Breast epithelium (tissue), 4 donors: Measurements from ENCODE around the gene MICA. TPM values are rescaled to one million over a fixed set of nuclear protein-coding genes. Genes with fewer than 3 reads are reported as not detected.

ENCODE experiments used
- DNase-seq, 2 donors: peaks; one replicate each; pipeline ENCODE4 v3.0.0-alpha.2; 2019; ENCODE audit warnings: low spot score in 2 of 2
- H3K27ac ChIP-seq, 2 donors: fragments of 200-600 bp; sonication (generic) in 1 of 2; one replicate each; pipeline ENCODE4 v1.5.1; 2016 to 2019; ENCODE audit warnings: mild to moderate bottlenecking in 1 of 2
- H3K27me3 ChIP-seq, 2 donors: fragments of 200-600 bp; sonication (generic) in 1 of 2; one replicate each; pipeline versions ENCODE4 v1.5.1 to v1.6.0; 2017 to 2019; ENCODE audit warnings: control low read depth in 1 of 2, mild to moderate bottlenecking in 1 of 2
- H3K36me3 ChIP-seq: fragments of 200-600 bp; one replicate; pipeline ENCODE4 v1.5.1; 2019
- H3K4me1 ChIP-seq, 2 donors: fragments of 200-600 bp; sonication (generic); one replicate each; pipeline ENCODE4 v1.5.1; 2016 to 2019; ENCODE audit warnings: control low read depth in 1 of 2
- H3K4me3 ChIP-seq, 3 donors: fragments of 200-600 bp; sonication (generic); 1 replicate in 2 of 3; 2 replicates in 1 of 3; pipeline ENCODE4 v1.5.1; 2016 to 2019; ENCODE audit warnings: mild to moderate bottlenecking in 3 of 3, moderate library complexity in 2 of 3
- H3K9me3 ChIP-seq, 2 donors: fragments of 200-600 bp; sonication (generic) in 1 of 2; one replicate each; pipeline ENCODE4 v1.5.1; 2016 to 2019; ENCODE audit warnings: control low read depth in 1 of 2
- POLR2A ChIP-seq: fragments of 450-650 bp; IDR thresholded peaks from one replicate; pipeline ENCODE4 v1.6.1; 2016; ENCODE audit warnings: antibody characterized with exemption, mild to moderate bottlenecking, moderate library complexity
- POLR2AphosphoS5 ChIP-seq, 3 donors: sonication (generic); formaldehyde crosslinking; IDR thresholded peaks; one replicate each; pipeline ENCODE4 v1.6.1; 2017; ENCODE audit warnings: antibody characterized with exemption in 3 of 3
- intact Hi-C: fragments of 100-400 bp; cut with DNase I; formaldehyde crosslinking; loops from one replicate; pipeline ENCODE4 v1.15.1; 2023; ENCODE audit warnings: low total_unique reads
- total RNA-seq, 3 donors: library from RNA; depleted of rRNA; stranded (reverse); fragments of >200 nt; gene quantifications; one replicate each; pipeline ENCODE4 v1.1.0, GENCODE V29; 2016
- TF ChIP-seq, protein P1 (sequence below), 3 donors: fragments of 450-650 bp; IDR thresholded peaks; one replicate each; pipeline ENCODE4 v1.5.1; 2016 to 2017; ENCODE audit warnings: antibody characterized with exemption in 3 of 3, mild to moderate bottlenecking in 3 of 3, moderate library complexity in 3 of 3

Gene MICA
- total RNA-seq, 3 donors from 2014 or later = 14.9 to 28.1 (median 23.6) TPM

- intact Hi-C loops = loop anchor here (10.0 kb wide), 1 partner anchor 254 kb away; the partner anchor contains the start of gene CDSN
- TF ChIP-seq POLR2AphosphoS5 (IDR thresholded peaks at IDR 0.05) (no peak), POLR2A (no peak)
- TF ChIP-seq, protein P1, sequence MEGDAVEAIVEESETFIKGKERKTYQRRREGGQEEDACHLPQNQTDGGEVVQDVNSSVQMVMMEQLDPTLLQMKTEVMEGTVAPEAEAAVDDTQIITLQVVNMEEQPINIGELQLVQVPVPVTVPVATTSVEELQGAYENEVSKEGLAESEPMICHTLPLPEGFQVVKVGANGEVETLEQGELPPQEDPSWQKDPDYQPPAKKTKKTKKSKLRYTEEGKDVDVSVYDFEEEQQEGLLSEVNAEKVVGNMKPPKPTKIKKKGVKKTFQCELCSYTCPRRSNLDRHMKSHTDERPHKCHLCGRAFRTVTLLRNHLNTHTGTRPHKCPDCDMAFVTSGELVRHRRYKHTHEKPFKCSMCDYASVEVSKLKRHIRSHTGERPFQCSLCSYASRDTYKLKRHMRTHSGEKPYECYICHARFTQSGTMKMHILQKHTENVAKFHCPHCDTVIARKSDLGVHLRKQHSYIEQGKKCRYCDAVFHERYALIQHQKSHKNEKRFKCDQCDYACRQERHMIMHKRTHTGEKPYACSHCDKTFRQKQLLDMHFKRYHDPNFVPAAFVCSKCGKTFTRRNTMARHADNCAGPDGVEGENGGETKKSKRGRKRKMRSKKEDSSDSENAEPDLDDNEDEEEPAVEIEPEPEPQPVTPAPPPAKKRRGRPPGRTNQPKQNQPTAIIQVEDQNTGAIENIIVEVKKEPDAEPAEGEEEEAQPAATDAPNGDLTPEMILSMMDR (IDR thresholded peaks at IDR 0.05) = no peak
- Histone ChIP-seq H3K27ac (no peak overlapping the region), H3K27me3 (no peaks in the 10 kb centered on the region), H3K4me3 (no peak overlapping the region), H3K36me3 (no peaks in the 10 kb centered on the region), H3K4me1 (no peaks in the 10 kb centered on the region), H3K9me3 (no peaks in the 10 kb centered on the region)
- no peak for DNase-seq
Observed at GRCh38 chr6:31378721-31379103, 24.7 kb upstream of the MICA start.

GRCh38 chr6:31379850-31380249 lies 23.5 kb upstream of the MICA start:
- Histone ChIP-seq H3K27me3 (no peaks in the 10 kb centered on the region), H3K4me3 (no peak overlapping the region), H3K36me3 (no peaks in the 10 kb centered on the region), H3K4me1 (no peaks in the 10 kb centered on the region), H3K27ac (no peak overlapping the region), H3K9me3 (no peaks in the 10 kb centered on the region)
- intact Hi-C loops = loop anchor here (10.0 kb wide), 1 partner anchor 255 kb away; the partner anchor contains the start of gene CDSN
- TF ChIP-seq, protein P1 (IDR thresholded peaks at IDR 0.05) = no peak
- TF ChIP-seq POLR2A (no peak), POLR2AphosphoS5 (IDR thresholded peaks at IDR 0.05) (no peak)
- DNase-seq = no peak

DNA sequence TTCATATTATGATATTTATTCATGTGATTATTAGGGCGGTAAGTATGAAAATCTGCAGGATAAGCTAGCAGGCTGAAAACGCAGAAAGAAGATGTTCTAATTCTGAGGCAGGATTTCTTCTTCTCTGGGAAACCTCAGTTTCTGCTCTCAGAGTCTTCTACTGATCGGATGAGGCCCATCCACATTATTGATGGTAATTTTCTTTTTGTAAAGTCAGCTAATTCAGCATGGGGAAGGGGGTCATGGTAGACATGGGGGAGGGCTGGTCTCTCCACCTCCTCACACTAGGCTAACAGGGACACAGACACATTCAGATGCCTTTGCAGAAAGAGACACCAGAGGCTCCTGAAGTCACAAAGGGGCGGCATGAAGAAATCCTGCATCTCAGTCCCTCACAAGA lies 21.7 kb upstream of the MICA start:
- Histone ChIP-seq H3K27ac (no peak overlapping the region), H3K4me3 (no peak overlapping the region), H3K4me1 (no peaks in the 10 kb centered on the region), H3K27me3 (no peaks in the 10 kb centered on the region), H3K9me3 (no peaks in the 10 kb centered on the region), H3K36me3 (no peaks in the 10 kb centered on the region)
- TF ChIP-seq POLR2AphosphoS5 (IDR thresholded peaks at IDR 0.05) (no peak), POLR2A (no peak)
- TF ChIP-seq, protein P1 (IDR thresholded peaks at IDR 0.05) = no peak
- DNase-seq = no peak
- intact Hi-C loops = no loop called here

DNA sequence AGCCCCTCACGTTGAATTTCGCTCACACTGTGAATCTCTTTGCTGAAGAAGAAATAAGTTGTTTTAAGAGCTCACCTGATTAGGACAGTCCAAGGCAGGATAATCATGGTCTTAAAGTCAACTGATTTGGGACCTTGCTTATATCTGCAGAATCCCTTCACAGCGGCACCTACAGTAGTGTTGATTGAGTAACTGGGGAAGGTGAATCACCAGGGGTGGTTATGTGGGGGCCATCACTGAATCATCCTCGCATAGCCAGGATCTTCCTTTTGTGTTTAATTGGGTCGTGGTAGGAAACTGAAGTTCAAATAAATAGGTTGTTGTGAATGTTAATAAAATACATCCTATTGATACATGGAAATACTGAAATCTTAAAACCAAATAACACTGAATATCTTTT lies 20.2 kb upstream of the MICA start:
- TF ChIP-seq POLR2AphosphoS5 (IDR thresholded peaks at IDR 0.05) (no peak), POLR2A (no peak)
- TF ChIP-seq, protein P1 (IDR thresholded peaks at IDR 0.05) = no peak
- Histone ChIP-seq H3K4me1 (no peaks in the 10 kb centered on the region), H3K9me3 (no peaks in the 10 kb centered on the region), H3K27ac (no peak overlapping the region), H3K27me3 (no peaks in the 10 kb centered on the region), H3K36me3 (no peaks in the 10 kb centered on the region), H3K4me3 (no peak overlapping the region)
- intact Hi-C loops = no loop called here
- DNase-seq = no peak

- DNase-seq = no peak
- H3K9me3 ChIP-seq = no peaks in the 10 kb centered on the region
- intact Hi-C loops = no loop called here
- no peaks in the 10 kb centered on the region for H3K36me3 ChIP-seq
- TF ChIP-seq POLR2A = no peak
- TF ChIP-seq POLR2AphosphoS5 (IDR thresholded peaks at IDR 0.05) = no peak
- TF ChIP-seq, protein P1 (IDR thresholded peaks at IDR 0.05) = no peak
- H3K4me3 ChIP-seq = no peak overlapping the region
- H3K4me1 ChIP-seq = no peaks in the 10 kb centered on the region
- H3K27me3 ChIP-seq = no peaks in the 10 kb centered on the region
- no peak overlapping the region for H3K27ac ChIP-seq
Observed at GRCh38 chr6:31385041-31385440, 18.4 kb upstream of the MICA start.
